HG02970 (cell line): ENCODE data around the gene ATP6V0B.

Source experiments
- ATAC-seq: cut with Tn5 transposase; IDR thresholded peaks from one replicate; pipeline ENCODE4 v1.9.1; 2021; ENCODE audit warnings: mild to moderate bottlenecking, moderate library complexity, moderate number of reproducible peaks; ENCODE audit not compliant: unreplicated experiment, low FRiP score

ATP6V0B gene

GRCh38 chr1:43945674-43946235, 29.0 kb upstream of the ATP6V0B start:
- ATAC-seq, result no peak

- ATAC-seq, result peak; percentile 93
Measured at GRCh38 chr1:43946236-43947060, 28.3 kb upstream of the ATP6V0B start, which contains the start of gene IPO13. Gene IPO13 (plus strand): TSS chr1:43946950. CDS start chr1:43947601, 651 bp downstream.

DNA sequence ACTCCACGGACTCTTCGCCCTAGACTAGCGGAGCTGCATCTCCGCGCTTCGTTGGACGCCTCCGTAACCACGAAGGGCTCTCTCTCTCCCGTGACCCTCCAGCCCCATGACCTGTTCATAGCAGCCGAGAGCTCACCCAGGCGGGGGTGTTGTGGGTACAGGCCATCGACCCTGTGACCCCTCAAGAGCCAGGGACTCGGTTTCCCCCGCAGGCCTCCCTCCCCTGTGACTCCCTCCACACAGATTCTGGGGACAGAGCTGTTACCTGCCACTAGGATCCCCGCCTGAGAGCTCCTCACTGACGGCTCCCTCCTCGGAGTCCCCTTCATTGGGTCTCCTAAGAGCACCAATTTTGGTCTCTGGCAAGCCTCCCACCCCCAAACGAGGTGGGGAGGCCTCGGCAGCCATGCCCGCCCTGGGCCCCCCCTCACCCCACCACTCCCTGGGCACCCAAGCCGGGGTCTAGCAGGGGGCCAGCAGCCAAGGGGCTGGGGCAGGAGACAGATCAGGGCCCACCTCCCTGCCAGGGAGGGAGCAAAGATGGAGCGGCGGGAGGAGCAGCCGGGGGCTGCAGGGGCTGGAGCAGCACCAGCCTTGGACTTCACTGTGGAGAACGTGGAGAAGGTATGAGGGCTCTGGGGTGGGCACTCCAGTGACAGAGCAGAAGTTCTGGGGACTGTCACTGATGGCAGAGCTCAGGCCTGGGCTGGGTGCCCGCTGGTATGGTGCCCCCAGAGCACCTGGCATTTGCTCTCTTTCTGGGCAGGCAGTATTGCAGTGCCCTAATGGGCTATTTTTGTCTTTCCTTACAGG, 27.5 kb upstream of the ATP6V0B start:
- peak; percentile 6 for ATAC-seq

GRCh38 chr1:43947874-43948437, 26.8 kb upstream of the ATP6V0B start:
- ATAC-seq, result no peak

- no peak for ATAC-seq
Measured at GRCh38 chr1:43949678-43950077, 25.1 kb upstream of the ATP6V0B start.

GRCh38 chr1:43951021-43951985, 23.5 kb upstream of the ATP6V0B start:
- ATAC-seq, result no peak

- no peak for ATAC-seq
Measured at GRCh38 chr1:43952731-43953346, 21.9 kb upstream of the ATP6V0B start.

DNA sequence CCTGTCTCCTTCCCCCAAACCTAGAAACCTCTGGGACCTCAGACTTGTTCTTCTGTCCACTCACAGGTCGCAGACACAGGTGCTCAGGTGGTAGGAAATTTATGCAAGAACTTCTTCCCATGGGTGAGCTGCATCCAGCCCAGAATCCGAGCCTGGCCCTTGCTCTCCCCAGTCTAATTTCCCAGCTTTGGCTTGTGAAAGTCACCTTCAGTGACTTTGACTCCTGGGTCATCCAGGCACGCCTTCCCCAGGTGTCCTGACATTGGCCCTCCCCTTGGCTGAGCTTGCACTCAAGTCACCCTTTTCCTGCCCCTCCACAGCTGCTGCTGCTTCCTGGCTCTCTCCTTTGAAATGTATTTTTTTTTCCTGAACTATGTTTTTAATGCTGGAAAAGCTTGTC, 21.4 kb upstream of the ATP6V0B start:
- no peak for ATAC-seq

- ATAC-seq, result no peak
Measured at GRCh38 chr1:43954036-43954435, 20.7 kb upstream of the ATP6V0B start.

DNA sequence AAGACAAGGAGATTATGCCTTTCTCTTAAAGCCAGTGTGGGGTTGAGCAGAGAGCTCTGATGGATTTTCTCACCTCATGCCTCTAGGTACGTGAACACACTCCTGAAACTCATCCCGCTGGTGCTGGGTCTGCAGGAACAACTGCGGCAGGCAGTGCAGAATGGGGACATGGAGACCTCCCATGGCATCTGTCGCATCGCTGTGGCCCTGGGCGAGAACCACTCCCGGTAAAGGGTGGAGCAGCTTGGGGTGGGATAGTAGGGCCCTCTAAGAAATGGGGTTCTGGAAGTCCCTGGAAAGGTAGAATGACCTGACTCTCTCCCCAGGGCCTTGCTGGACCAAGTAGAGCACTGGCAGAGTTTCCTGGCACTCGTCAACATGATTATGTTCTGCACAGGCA, 18.5 kb upstream of the ATP6V0B start:
- ATAC-seq, result no peak

- ATAC-seq, result no peak
Measured at GRCh38 chr1:43957407-43958040, 17.2 kb upstream of the ATP6V0B start.

DNA sequence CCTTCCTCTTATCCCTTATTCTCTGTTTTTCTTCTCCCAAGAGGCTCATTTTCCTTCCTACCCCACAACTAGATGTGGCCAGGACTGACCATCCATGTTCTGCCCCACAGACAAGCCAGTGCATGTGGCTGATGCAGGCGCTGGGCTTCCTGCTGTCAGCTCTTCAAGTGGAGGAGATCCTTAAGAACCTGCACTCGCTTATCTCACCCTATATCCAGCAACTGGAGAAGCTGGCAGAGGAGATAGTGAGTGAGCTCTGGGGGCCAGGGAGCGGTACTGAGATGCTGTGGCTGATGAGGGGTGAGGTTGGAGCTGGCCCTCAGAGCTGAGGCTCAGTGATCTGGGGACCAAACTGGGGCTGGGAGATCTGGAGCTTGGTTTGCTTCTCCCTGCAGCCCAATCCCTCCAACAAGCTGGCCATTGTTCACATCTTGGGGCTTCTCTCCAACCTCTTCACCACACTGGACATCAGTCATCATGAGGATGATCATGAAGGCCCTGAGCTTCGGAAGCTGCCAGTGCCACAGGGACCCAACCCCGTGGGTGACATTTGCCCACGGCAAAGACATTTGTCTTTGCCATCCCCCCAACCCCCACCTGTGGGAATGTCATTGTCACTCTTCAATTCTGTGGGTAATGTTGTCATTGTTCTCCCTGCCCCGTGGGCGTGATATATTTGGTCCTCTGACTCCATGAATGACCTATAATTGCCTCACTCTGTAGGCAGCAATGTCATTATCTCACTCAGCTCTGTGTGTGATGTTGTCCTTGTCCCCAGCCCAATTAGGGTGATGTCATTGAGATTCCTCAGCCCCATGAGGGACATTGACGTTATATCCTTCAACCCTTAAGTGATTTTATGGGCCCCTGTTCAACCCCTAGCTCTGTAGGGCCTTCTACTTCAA, 16.2 kb upstream of the ATP6V0B start:
- ATAC-seq, result no peak

DNA sequence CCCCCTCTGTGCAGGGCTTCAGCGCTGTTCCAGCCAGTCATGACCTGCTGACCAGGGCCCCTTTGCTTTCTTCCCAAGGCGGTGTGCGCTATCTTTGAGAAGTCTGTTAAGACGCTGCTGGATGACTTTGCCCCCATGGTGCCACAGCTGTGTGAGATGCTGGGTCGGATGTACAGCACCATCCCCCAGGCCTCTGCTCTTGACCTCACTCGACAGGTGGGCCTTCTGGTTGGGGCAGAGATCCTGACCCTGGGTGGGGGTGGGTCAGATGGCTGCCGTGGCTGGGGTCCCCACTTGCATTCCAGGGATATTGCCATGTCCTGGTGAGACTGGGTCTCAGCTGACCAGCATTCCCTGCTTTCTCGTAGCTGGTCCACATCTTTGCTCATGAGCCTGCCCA, 14.0 kb upstream of the ATP6V0B start:
- no peak for ATAC-seq

DNA sequence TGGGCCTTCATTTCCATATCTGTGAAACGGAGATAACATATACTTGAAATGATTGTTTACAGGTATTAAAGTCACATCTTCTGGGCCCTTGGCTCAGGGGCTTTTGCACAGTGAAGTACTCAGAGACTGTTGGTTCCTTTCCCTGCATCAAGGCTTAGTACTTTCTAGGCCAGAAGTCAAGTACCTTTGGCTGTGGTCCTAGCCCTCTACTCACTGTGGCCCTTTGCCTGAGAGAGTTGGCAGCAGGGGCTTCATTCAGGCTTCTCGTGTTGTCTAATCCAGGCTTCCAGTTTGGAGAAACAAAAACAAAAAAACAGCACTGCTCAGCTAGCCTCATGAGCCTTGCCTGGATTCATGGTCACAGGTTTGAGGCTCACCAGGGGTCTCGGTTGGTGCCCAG, 13.1 kb upstream of the ATP6V0B start:
- no peak for ATAC-seq

- ATAC-seq, result no peak
Measured at GRCh38 chr1:43962324-43962723, 12.4 kb upstream of the ATP6V0B start.

- ATAC-seq, result no peak
Measured at GRCh38 chr1:43963006-43963405, 11.8 kb upstream of the ATP6V0B start.

- ATAC-seq, result no peak
Measured at GRCh38 chr1:43963890-43964289, 10.9 kb upstream of the ATP6V0B start.

DNA sequence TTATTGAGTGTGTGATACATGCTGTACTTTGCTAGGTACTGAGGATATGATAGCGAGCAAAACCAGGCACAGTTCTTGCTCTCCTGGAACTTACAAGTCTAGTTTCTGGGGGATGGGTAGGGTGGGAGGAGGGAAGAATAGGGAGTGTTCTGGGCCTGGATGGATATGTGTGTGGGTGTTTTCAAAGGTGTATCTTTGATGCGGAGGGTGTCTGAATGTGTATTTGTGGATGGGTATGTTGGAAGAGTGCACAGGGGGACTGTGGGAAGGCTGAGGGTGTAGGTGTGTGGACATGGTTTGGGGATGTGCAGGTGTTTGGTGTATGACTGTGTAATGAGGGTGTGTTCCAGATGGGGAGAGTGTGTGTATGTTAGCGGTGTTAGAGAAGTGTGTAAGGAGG, 9.4 kb upstream of the ATP6V0B start:
- no peak for ATAC-seq
